Parathyroid adenoma (tissue), 2 donors: Measurements from ENCODE around the gene FAM43A.
A peak's percentile ranks its signal among the peaks of the same experiment; 100 is the strongest.

Source experiments
- H2AFZ ChIP-seq: fragments of 300-600 bp; sonication (generic); one replicate; pipeline ENCODE4 v1.7.0; 2017; ENCODE audit warnings: antibody characterized with exemption, mild to moderate bottlenecking
- H3K27ac ChIP-seq: fragments of 300-600 bp; sonication (generic); one replicate; pipeline ENCODE4 v1.7.0; 2017
- H3K27me3 ChIP-seq: fragments of 300-600 bp; sonication (generic); one replicate; pipeline ENCODE4 v1.7.0; 2017; ENCODE audit warnings: low read length; ENCODE audit not compliant: control insufficient read depth, insufficient read depth
- H3K36me3 ChIP-seq: fragments of 300-600 bp; sonication (generic); one replicate; pipeline ENCODE4 v1.7.0; 2017; ENCODE audit warnings: low read length; ENCODE audit not compliant: control insufficient read depth, insufficient read depth
- H3K4me1 ChIP-seq: fragments of 300-600 bp; sonication (generic); one replicate; pipeline ENCODE4 v1.7.0; 2017; ENCODE audit warnings: control low read depth
- H3K4me2 ChIP-seq: fragments of 300-600 bp; sonication (generic); one replicate; pipeline ENCODE4 v1.7.0; 2017; ENCODE audit warnings: low read length
- H3K4me3 ChIP-seq: fragments of 300-600 bp; sonication (generic); one replicate; pipeline ENCODE4 v1.7.0; 2017; ENCODE audit warnings: low read depth, low read length
- H3K79me2 ChIP-seq: fragments of 300-600 bp; sonication (generic); one replicate; pipeline ENCODE4 v1.7.0; 2017; ENCODE audit warnings: control low read depth
- H3K9ac ChIP-seq: fragments of 300-600 bp; sonication (generic); one replicate; pipeline ENCODE4 v1.7.0; 2017; ENCODE audit warnings: mild to moderate bottlenecking
- H3K9me3 ChIP-seq: fragments of 300-600 bp; sonication (generic); one replicate; pipeline ENCODE4 v1.7.0; 2017; ENCODE audit warnings: low read length; ENCODE audit not compliant: control insufficient read depth
- CTCF ChIP-seq: fragments of 300-600 bp; sonication (generic); IDR thresholded peaks from one replicate; pipeline ENCODE4 v1.7.0; 2017; ENCODE audit warnings: antibody characterized with exemption, mild to moderate bottlenecking
- donor health status: primary hyperparathyroidism.

FAM43A gene

DNA sequence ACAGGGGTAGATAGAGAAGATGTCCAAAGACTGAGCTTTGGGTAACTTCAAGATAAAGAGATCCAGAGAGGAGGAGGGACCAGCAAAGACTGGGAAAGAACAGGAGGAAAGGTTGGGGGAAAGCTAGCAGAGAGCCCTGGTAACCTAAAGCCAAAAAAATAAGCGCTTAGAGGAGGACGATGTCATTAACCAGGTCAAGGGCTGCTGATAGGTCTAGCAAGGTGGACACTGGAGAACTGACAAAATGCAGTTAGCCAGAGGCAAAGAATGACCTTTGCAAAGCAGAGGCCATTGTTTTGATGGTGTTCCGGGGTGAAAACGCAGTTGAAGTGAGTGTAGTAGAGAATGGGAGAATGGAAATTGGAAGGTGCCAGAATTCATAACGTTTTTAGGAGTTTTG, 39.7 kb downstream of the FAM43A start:
- Histone ChIP-seq H3K4me1 (no peaks in the 10 kb centered on the region), H3K9me3 (no peaks in the 10 kb centered on the region), H3K4me2 (no peak overlapping the region), H3K4me3 (no peak overlapping the region), H3K27ac (no peak overlapping the region), H2AFZ (no peak overlapping the region), H3K79me2 (no peaks in the 10 kb centered on the region), H3K9ac (no peak overlapping the region), H3K27me3 (no peaks in the 10 kb centered on the region), H3K36me3 (no peaks in the 10 kb centered on the region)
- no peak for TF ChIP-seq CTCF

GRCh38 chr3:194727435-194728128, 41.9 kb downstream of the FAM43A start:
- no peak overlapping the region for H2AFZ ChIP-seq
- H3K27ac ChIP-seq: no peak overlapping the region
- H3K79me2 ChIP-seq: no peaks in the 10 kb centered on the region
- no peaks in the 10 kb centered on the region for H3K9me3 ChIP-seq
- H3K9ac ChIP-seq: no peak overlapping the region
- H3K27me3 ChIP-seq: no peaks in the 10 kb centered on the region
- H3K4me2 ChIP-seq: no peak overlapping the region
- TF ChIP-seq CTCF: no peak
- no peaks in the 10 kb centered on the region for H3K36me3 ChIP-seq
- peaks cover 3% of the 10 kb centered on the region for H3K4me1 ChIP-seq
- no peak overlapping the region for H3K4me3 ChIP-seq

DNA sequence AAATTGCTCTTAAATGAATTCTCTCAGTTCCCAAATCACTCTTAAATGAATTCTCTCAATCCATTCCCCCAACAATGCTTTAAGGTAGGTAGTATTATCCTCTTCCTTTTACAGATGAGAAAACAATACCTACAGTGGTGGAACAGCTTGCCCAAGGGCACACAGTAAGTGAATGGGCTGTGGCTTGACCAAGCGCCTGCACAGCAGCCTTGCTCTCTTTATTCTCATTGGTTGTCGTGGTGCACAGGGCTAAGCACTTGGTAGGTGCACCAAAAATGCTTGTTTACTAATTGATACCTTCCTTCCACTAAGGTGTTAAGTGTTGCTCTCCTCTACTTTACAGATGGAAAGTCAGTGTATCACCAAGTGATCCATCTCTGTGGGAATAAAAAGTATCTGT, 43.3 kb downstream of the FAM43A start:
- Histone ChIP-seq H3K4me2 (no peak overlapping the region), H3K27me3 (no peaks in the 10 kb centered on the region), H3K36me3 (no peaks in the 10 kb centered on the region), H3K4me1 (peaks cover 3% of the 10 kb centered on the region), H3K4me3 (no peak overlapping the region), H2AFZ (no peak overlapping the region), H3K9ac (no peak overlapping the region), H3K27ac (no peak overlapping the region), H3K79me2 (no peaks in the 10 kb centered on the region), H3K9me3 (no peaks in the 10 kb centered on the region)
- no peak for TF ChIP-seq CTCF

DNA sequence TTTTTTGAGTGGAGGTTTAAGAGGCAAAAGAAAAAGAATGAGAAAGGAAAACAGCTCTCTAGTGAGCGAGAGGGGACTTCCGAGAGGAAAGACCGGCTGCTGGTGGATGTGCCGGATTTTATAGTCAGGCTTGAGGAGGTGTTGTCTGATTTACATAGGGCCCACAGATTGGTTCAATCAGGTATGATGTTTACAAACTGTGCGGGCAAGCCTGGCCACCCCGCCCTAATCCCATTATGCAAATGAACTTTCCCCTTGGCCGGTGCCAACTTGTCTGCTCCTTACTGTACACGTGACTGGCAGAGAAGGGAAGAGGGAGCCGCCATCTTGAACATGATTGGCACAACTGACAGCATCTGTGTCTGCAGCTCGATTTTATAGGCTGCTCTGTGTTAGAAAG, 44.7 kb downstream of the FAM43A start:
- Histone ChIP-seq H3K27ac (no peak overlapping the region), H3K4me3 (peak overlapping the region; percentile 19), H3K79me2 (no peaks in the 10 kb centered on the region), H3K27me3 (no peaks in the 10 kb centered on the region), H3K9me3 (no peaks in the 10 kb centered on the region), H3K4me1 (peaks cover 3% of the 10 kb centered on the region), H3K36me3 (no peaks in the 10 kb centered on the region), H3K9ac (no peak overlapping the region), H3K4me2 (peak overlapping the region; percentile 33), H2AFZ (no peak overlapping the region)
- no peak for TF ChIP-seq CTCF

- H3K9ac ChIP-seq: no peak overlapping the region
- H3K36me3 ChIP-seq: no peaks in the 10 kb centered on the region
- no peak overlapping the region for H3K4me3 ChIP-seq
- no peak overlapping the region for H3K27ac ChIP-seq
- no peak for TF ChIP-seq CTCF
- peaks cover 3% of the 10 kb centered on the region for H3K4me1 ChIP-seq
- no peak overlapping the region for H3K4me2 ChIP-seq
- H3K27me3 ChIP-seq: no peaks in the 10 kb centered on the region
- no peaks in the 10 kb centered on the region for H3K79me2 ChIP-seq
- H3K9me3 ChIP-seq: no peaks in the 10 kb centered on the region
- no peak overlapping the region for H2AFZ ChIP-seq
Observed at GRCh38 chr3:194731506-194732073, 45.9 kb downstream of the FAM43A start.
